Endothelial cell of umbilical vein (primary cell): Measurements from ENCODE around the gene WDR45. TPM values are rescaled to one million over a fixed set of nuclear protein-coding genes. Genes with fewer than 3 reads are reported as not detected.

ENCODE experiments used
- BruUV-seq: library from RNA; stranded (reverse); fragments of 400-500 nt; replicated peaks from 2 replicates; lab custom pipeline; 2021; lab: Mats Ljungman, UMichigan
- CTCF ChIA-PET: fragments of 300-600, 350-600 bp; sonication (Branson Sonifier 250); formaldehyde crosslinking; loops from one replicate; lab custom pipeline; 2021; ENCODE audit warnings: antibody characterized with exemption, inconsistent platforms; lab: Charles Lee
- POLR2A ChIA-PET: fragments of 300-600, 350-600 bp; sonication (Branson Sonifier 250); formaldehyde crosslinking; loops from one replicate; lab custom pipeline; 2021; ENCODE audit warnings: antibody characterized with exemption, inconsistent platforms; lab: Charles Lee
- DNase-seq: peaks from one replicate; pipeline ENCODE4 v3.0.0-alpha.2; 2011; ENCODE audit warnings: low read depth, low spot score
- FAIRE-seq: peaks from 2 replicates; lab custom pipeline; 2011; peaks lifted over from hg19 to GRCh38; lab: Jason Lieb, UNC
- H2AFZ ChIP-seq: 2 replicates; pipeline ENCODE4 v1.6.0; 2012; ENCODE audit warnings: low read depth, low read length, control low read depth, inconsistent platforms
- H3K27ac ChIP-seq: 2 replicates; pipeline ENCODE4 v1.5.1; 2011; ENCODE audit warnings: low read depth, mild to moderate bottlenecking, control low read depth, low read length, moderate library complexity; ENCODE audit not compliant: insufficient read depth
- H3K27me3 ChIP-seq, 2 experiments: 2 replicates each; pipeline versions ENCODE4 v1.6.0 to v1.6.1; 2011; ENCODE audit warnings: low read length in 2 of 2, mixed read lengths in 1 of 2; ENCODE audit not compliant: control insufficient read depth in 2 of 2, insufficient read depth in 2 of 2
- H3K36me3 ChIP-seq, 2 experiments: 2 replicates in 1 of 2; 3 replicates in 1 of 2; pipeline ENCODE4 v1.5.1; 2011; ENCODE audit warnings: low read length in 2 of 2, mild to moderate bottlenecking in 1 of 2, moderate library complexity in 1 of 2; ENCODE audit not compliant: control insufficient read depth in 2 of 2, insufficient read depth in 2 of 2; ENCODE audit errors: extremely low read depth in 1 of 2
- H3K4me1 ChIP-seq: 3 replicates; pipeline ENCODE4 v1.5.1; 2011; ENCODE audit warnings: mild to moderate bottlenecking, low read length; ENCODE audit not compliant: control insufficient read depth, insufficient read depth; ENCODE audit errors: extremely low read depth
- H3K4me2 ChIP-seq: 2 replicates; pipeline ENCODE4 v1.6.1; 2011; ENCODE audit warnings: low read length, control low read depth, mixed read lengths; ENCODE audit not compliant: insufficient read depth
- H3K4me3 ChIP-seq, 3 experiments: fragments of 200-600 bp in 1 of 3; sonication (generic), shearing (Covaris generic) in 1 of 3; replicated peaks in 1 of 3; 2 replicates each; pipeline ENCODE4 v1.5.1; 2011 to 2016; ENCODE audit warnings: control low read depth in 3 of 3, low read length in 3 of 3, mild to moderate bottlenecking in 2 of 3, inconsistent platforms in 1 of 3, low read depth in 1 of 3, moderate library complexity in 1 of 3; ENCODE audit not compliant: insufficient read depth in 1 of 3
- H3K79me2 ChIP-seq: 2 replicates; pipeline ENCODE4 v1.6.0; 2012; ENCODE audit warnings: low read length, inconsistent platforms; ENCODE audit not compliant: control insufficient read depth, insufficient read depth
- H3K9ac ChIP-seq: replicated peaks from 2 replicates; pipeline ENCODE3; 2011; ENCODE audit warnings: low read length, control low read depth; ENCODE audit not compliant: insufficient read depth; ENCODE audit errors: extremely low read depth
- H3K9me1 ChIP-seq: replicated peaks from 3 replicates; pipeline ENCODE4 v1.6.0; 2011; ENCODE audit warnings: mild to moderate bottlenecking, low read length; ENCODE audit not compliant: control insufficient read depth, insufficient read depth; ENCODE audit errors: extremely low read depth
- H3K9me3 ChIP-seq: replicated peaks from 2 replicates; pipeline ENCODE4 v1.5.1; 2012; ENCODE audit warnings: low read length, inconsistent platforms; ENCODE audit not compliant: control insufficient read depth, insufficient read depth
- H4K20me1 ChIP-seq: replicated peaks from 2 replicates; pipeline ENCODE3; 2011; ENCODE audit warnings: mild to moderate bottlenecking, low read length; ENCODE audit not compliant: control insufficient read depth, insufficient read depth; ENCODE audit errors: extremely low read depth
- EZH2 ChIP-seq: IDR thresholded peaks from 2 replicates; pipeline ENCODE4 v1.6.1; 2012; ENCODE audit warnings: borderline replicate concordance, low read depth, mild to moderate bottlenecking, moderate library complexity, low read length, inconsistent platforms; ENCODE audit not compliant: severe bottlenecking
- FOS ChIP-seq: IDR thresholded peaks from 2 replicates; pipeline ENCODE4 v1.6.1; 2011; ENCODE audit warnings: mild to moderate bottlenecking, low read length, moderate library complexity, borderline replicate concordance; ENCODE audit not compliant: insufficient read depth
- GATA2 ChIP-seq: IDR thresholded peaks from 2 replicates; pipeline ENCODE4 v1.7.0; 2011; ENCODE audit warnings: low read depth, mild to moderate bottlenecking, moderate library complexity, mixed read lengths, low read length; ENCODE audit not compliant: insufficient read length, insufficient read depth
- JUN ChIP-seq: IDR thresholded peaks from 2 replicates; pipeline ENCODE4 v1.6.1; 2011; ENCODE audit warnings: borderline replicate concordance, low read depth; ENCODE audit not compliant: insufficient read length, insufficient read depth
- MYC ChIP-seq: IDR thresholded peaks from one replicate; pipeline ENCODE4 v1.6.1; 2011; ENCODE audit warnings: mild to moderate bottlenecking, low read depth, low read length
- POLR2A ChIP-seq: IDR thresholded peaks from 2 replicates; pipeline ENCODE4 v1.6.1; 2012; ENCODE audit warnings: low read depth, mild to moderate bottlenecking, control low read depth, low read length
- POLR2AphosphoS5 ChIP-seq: IDR thresholded peaks from 2 replicates; pipeline ENCODE4 v1.6.1; 2012; ENCODE audit warnings: low read depth, mild to moderate bottlenecking, control low read depth, low read length, moderate library complexity; ENCODE audit not compliant: insufficient read depth
- dilution Hi-C: fragments of 300-500 bp; cut with MboI; formaldehyde crosslinking; loops from one replicate; pipeline ENCODE4 v1.15.0; 2019; ENCODE audit warnings: low sequenced_read_pairs; ENCODE audit not compliant: extremely low pct_ligation_motif_present
- intact Hi-C: fragments of 100-400 bp; cut with micrococcal nuclease; formaldehyde crosslinking; loops from one replicate; pipeline ENCODE4 v1.10.0; 2022
- polyA plus RNA-seq, 4 experiments: library from polyadenylated mRNA; depleted of rRNA in 3 of 4; stranded (reverse) in 3 of 4; unstranded in 1 of 4; fragments of >200 nt; gene quantifications; 2 replicates each; pipeline versions ENCODE4 v1.2.1 to v1.2.3, GENCODE V29; 2011 to 2012; ENCODE audit warnings: missing spikeins in 1 of 4
- total RNA-seq: library from RNA; stranded (reverse); gene quantifications from 2 replicates; pipeline ENCODE4 v1.2.3, GENCODE V29; 2021
- TF ChIP-seq, protein P1 (sequence below), 2 donors: IDR thresholded peaks; 1 replicate in 1 of 2; 2 replicates in 1 of 2; pipeline ENCODE4 v1.5.1; 2011; ENCODE audit warnings: low read length in 2 of 2, mild to moderate bottlenecking in 2 of 2, moderate library complexity in 2 of 2, control low read depth in 1 of 2, inconsistent platforms in 1 of 2, low read depth in 1 of 2; ENCODE audit not compliant: insufficient read depth in 1 of 2; ENCODE audit errors: extremely low read depth in 1 of 2
- TF ChIP-seq, protein P2 (sequence below): IDR thresholded peaks from 2 replicates; pipeline ENCODE4 v1.6.1; 2011; ENCODE audit not compliant: insufficient read depth, insufficient read length

Gene WDR45
- total and polyA plus RNA-seq, 2 donors (not counting 3 experiments of a cell fraction or from before 2014, with no cell fraction given), result 32.2 to 70.4 TPM

DNA sequence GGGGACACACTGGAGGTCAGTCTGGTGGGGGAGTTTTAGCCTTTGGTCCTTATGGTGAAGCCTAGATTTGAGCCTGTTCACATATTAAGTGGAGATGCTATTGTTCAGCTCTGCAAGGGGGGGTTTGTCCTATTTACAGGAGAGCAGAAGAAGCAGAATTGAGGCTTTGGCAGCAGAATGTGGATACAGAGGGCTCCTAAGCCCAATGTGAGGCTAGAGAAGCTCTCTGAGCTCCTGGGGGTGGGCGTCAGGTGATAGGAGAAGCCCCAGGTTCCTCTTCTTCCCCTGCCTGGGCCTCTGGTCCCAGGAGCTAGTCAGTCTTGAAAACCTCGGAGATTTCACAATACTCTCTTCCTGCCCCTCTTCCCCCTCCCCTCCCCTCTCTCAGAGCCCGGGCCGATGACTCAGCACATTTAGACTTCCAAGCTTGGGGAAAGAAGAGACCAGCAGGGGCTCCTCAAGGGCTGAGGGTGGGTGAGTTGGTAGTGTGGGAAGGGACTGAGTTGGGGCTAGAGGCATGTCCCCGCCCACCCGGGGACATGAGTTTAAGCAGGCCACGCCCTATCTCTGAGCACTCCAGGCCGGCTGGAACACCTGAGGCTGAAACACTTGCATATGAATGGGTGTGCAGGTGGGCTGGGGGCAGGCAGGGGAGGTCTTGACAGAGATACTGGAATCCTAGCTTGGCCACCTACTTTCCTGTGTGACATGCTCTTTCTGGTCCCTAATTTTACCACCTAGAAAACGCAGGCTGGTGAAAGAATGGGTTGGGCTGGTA is 39.9 kb downstream of the WDR45 start:
- peak overlapping the region; percentile 37 for H3K4me2 ChIP-seq
- H3K79me2 ChIP-seq, result peaks cover 29% of the 10 kb centered on the region
- CTCF ChIA-PET, result interaction anchor here (1.1 kb wide), 1 partner anchor 38 kb away, joined by 3 read pairs; the partner anchor contains the start of gene GRIPAP1
- intact Hi-C loops, result loop anchor here (5.0 kb wide), 1 partner anchor 123 kb away; the partner anchor contains the start of gene MAGIX
- POLR2A ChIA-PET, result no interaction called here
- H3K9ac ChIP-seq, result peak overlapping the region; percentile 41
- TF ChIP-seq, protein P1, sequence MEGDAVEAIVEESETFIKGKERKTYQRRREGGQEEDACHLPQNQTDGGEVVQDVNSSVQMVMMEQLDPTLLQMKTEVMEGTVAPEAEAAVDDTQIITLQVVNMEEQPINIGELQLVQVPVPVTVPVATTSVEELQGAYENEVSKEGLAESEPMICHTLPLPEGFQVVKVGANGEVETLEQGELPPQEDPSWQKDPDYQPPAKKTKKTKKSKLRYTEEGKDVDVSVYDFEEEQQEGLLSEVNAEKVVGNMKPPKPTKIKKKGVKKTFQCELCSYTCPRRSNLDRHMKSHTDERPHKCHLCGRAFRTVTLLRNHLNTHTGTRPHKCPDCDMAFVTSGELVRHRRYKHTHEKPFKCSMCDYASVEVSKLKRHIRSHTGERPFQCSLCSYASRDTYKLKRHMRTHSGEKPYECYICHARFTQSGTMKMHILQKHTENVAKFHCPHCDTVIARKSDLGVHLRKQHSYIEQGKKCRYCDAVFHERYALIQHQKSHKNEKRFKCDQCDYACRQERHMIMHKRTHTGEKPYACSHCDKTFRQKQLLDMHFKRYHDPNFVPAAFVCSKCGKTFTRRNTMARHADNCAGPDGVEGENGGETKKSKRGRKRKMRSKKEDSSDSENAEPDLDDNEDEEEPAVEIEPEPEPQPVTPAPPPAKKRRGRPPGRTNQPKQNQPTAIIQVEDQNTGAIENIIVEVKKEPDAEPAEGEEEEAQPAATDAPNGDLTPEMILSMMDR (IDR thresholded peaks at IDR 0.05; ENCODE audit: extremely low read depth in 1 of 2, insufficient read depth in 1 of 2, low read depth in 1 of 2, low read length in 2 of 2), result peak in 1 of 2 donors; percentile 18
- no peak for TF ChIP-seq EZH2
- peak overlapping the region; percentile 42 for H3K27ac ChIP-seq
- peaks cover 33% of the 10 kb centered on the region for H3K4me1 ChIP-seq
- H4K20me1 ChIP-seq, result no peaks in the 10 kb centered on the region
- FAIRE-seq (peak; percentile 100), DNase-seq (peak; percentile 85)
- no peaks in the 10 kb centered on the region for H3K9me1 ChIP-seq
- dilution Hi-C loops, result no loop called here
- H3K36me3 ChIP-seq, result peaks cover 5 to 8% of the 10 kb centered on the region in 2 experiments
- peak overlapping the region in 2 of 3 experiments; percentile 19 to 23 for H3K4me3 ChIP-seq
- H3K9me3 ChIP-seq, result no peaks in the 10 kb centered on the region
- no TSS peak for BruUV-seq
- H2AFZ ChIP-seq, result no peak overlapping the region
- no peaks in the 10 kb centered on the region for H3K27me3 ChIP-seq

DNA sequence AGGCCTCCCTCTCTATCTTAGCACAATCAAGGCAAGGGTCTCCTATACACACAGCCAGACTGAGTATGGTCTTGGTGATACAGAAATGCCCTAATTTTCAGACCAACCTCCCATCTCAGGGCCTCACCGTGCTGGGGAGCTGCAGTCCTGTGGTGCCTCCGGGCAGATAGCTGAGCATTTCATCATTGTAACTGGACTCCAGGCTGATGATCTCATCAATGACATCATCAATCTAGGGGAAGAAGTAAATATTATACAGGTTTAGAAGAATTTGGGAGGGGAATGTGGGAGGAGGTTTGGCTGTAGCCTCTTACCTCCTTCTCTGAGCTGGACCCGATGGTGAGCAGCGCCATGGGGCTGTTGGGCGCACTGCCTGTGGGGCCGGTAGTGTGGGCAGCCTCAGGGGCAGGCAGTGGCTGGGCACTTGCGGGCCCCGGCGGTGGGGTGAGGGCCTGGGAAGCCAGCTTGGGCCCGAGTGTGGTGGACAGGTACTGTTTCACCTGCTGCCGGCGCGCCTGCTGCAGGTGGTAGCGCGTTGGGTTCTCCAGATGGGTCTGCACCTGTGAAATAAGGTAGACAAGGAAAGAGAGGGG is 41.7 kb downstream of the WDR45 start:
- H3K4me2 ChIP-seq, result no peak overlapping the region

More for the DNA sequence above, 41.7 kb downstream of the WDR45 start:
- dilution Hi-C loops (no loop called here), intact Hi-C loops (no loop called here)
- Histone ChIP-seq H2AFZ (no peak overlapping the region), H4K20me1 (no peaks in the 10 kb centered on the region), H3K4me3 (no peak overlapping the region), H3K27ac (no peak overlapping the region), H3K9me1 (no peaks in the 10 kb centered on the region), H3K27me3 (no peaks in the 10 kb centered on the region), H3K36me3 (peaks cover 5 to 24% of the 10 kb centered on the region in 2 experiments), H3K9ac (no peak overlapping the region), H3K4me1 (peaks cover 28% of the 10 kb centered on the region), H3K9me3 (no peaks in the 10 kb centered on the region), H3K79me2 (peaks cover 29% of the 10 kb centered on the region)
- TF ChIP-seq POLR2A, result no peak
- TF ChIP-seq MYC, result no peak
- no peak for TF ChIP-seq POLR2AphosphoS5
- no peak for TF ChIP-seq FOS
- no peak for TF ChIP-seq EZH2
- no peak for TF ChIP-seq GATA2
- no peak for TF ChIP-seq JUN
- TF ChIP-seq, protein P2, sequence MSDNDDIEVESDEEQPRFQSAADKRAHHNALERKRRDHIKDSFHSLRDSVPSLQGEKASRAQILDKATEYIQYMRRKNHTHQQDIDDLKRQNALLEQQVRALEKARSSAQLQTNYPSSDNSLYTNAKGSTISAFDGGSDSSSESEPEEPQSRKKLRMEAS, result no peak
- TF ChIP-seq, protein P1 (IDR thresholded peaks at IDR 0.05; ENCODE audit: extremely low read depth in 1 of 2, insufficient read depth in 1 of 2, low read depth in 1 of 2, low read length in 2 of 2), result no peak
- DNase-seq (no peak), FAIRE-seq (no peak)
- no TSS peak for BruUV-seq
- ChIA-PET POLR2A (no interaction called here), CTCF (no interaction called here)
